Astrocyte (in vitro differentiated cells and primary cell): Measurements from ENCODE around the gene JKAMP. TPM values are rescaled to one million over a fixed set of nuclear protein-coding genes. Genes with fewer than 3 reads are reported as not detected.

Experiments used
- DNase-seq: peaks from one replicate; pipeline ENCODE4 v3.0.0-alpha.2; 2010; ENCODE audit warnings: low read depth
- FAIRE-seq: peaks from 2 replicates; lab custom pipeline; 2011; peaks lifted over from hg19 to GRCh38; lab: Jason Lieb, UNC
- H2AFZ ChIP-seq: 2 replicates; pipeline ENCODE4 v1.6.0; 2012; ENCODE audit warnings: low read depth, low read length, inconsistent platforms
- H3K27ac ChIP-seq: 2 replicates; pipeline ENCODE4 v1.5.1; 2011; ENCODE audit warnings: low read depth, low read length, inconsistent platforms
- H3K27me3 ChIP-seq: 2 replicates; pipeline ENCODE4 v1.6.0; 2011; ENCODE audit warnings: low read length, inconsistent platforms; ENCODE audit not compliant: insufficient read depth
- H3K36me3 ChIP-seq: 2 replicates; pipeline ENCODE4 v1.5.1; 2011; ENCODE audit warnings: low read length, inconsistent platforms; ENCODE audit not compliant: insufficient read depth
- H3K4me1 ChIP-seq: 2 replicates; pipeline ENCODE4 v1.5.1; 2011; ENCODE audit warnings: low read length, inconsistent platforms; ENCODE audit not compliant: insufficient read depth
- H3K4me2 ChIP-seq: 2 replicates; pipeline ENCODE4 v1.6.0; 2012; ENCODE audit warnings: low read length, inconsistent platforms
- H3K4me3 ChIP-seq: 2 replicates; pipeline ENCODE4 v1.5.1; 2011; ENCODE audit warnings: low read depth, mild to moderate bottlenecking, low read length, inconsistent platforms; ENCODE audit not compliant: insufficient read depth
- H3K79me2 ChIP-seq: 2 replicates; pipeline ENCODE4 v1.6.0; 2012; ENCODE audit warnings: mild to moderate bottlenecking, low read length, inconsistent platforms; ENCODE audit not compliant: insufficient read depth
- H3K9ac ChIP-seq: 2 replicates; pipeline ENCODE4 v1.6.0; 2012; ENCODE audit warnings: mild to moderate bottlenecking, low read length, inconsistent platforms
- H3K9me3 ChIP-seq: 2 replicates; pipeline ENCODE4 v1.5.1; 2012; ENCODE audit warnings: low read depth, mild to moderate bottlenecking, low read length, inconsistent platforms; ENCODE audit not compliant: insufficient read depth
- H4K20me1 ChIP-seq: 2 replicates; pipeline ENCODE4 v1.6.0; 2012; ENCODE audit warnings: low read length, inconsistent platforms; ENCODE audit not compliant: insufficient read depth
- H3K27ac Mint-ChIP-seq: one replicate; pipeline ENCODE4 v1.8.0; 2021; ENCODE audit warnings: mild to moderate bottlenecking, mixed read lengths; ENCODE audit not compliant: unreplicated experiment
- H3K27me3 Mint-ChIP-seq: one replicate; pipeline ENCODE4 v1.8.0; 2021; ENCODE audit warnings: low read depth, mixed read lengths; ENCODE audit not compliant: unreplicated experiment
- H3K36me3 Mint-ChIP-seq: one replicate; pipeline ENCODE4 v1.8.0; 2021; ENCODE audit warnings: low read depth, mixed read lengths; ENCODE audit not compliant: unreplicated experiment
- H3K4me1 Mint-ChIP-seq: one replicate; pipeline ENCODE4 v1.8.0; 2021; ENCODE audit warnings: low read depth, mixed read lengths; ENCODE audit not compliant: unreplicated experiment
- H3K4me3 Mint-ChIP-seq: one replicate; pipeline ENCODE4 v1.8.0; 2021; ENCODE audit warnings: mild to moderate bottlenecking, moderate library complexity, mixed read lengths; ENCODE audit not compliant: unreplicated experiment
- H3K9me3 Mint-ChIP-seq: one replicate; pipeline ENCODE4 v1.8.0; 2021; ENCODE audit warnings: mild to moderate bottlenecking, mixed read lengths; ENCODE audit not compliant: unreplicated experiment
- EZH2 ChIP-seq: IDR thresholded peaks from 2 replicates; pipeline ENCODE4 v1.6.1; 2012; ENCODE audit warnings: mild to moderate bottlenecking, low read length, inconsistent platforms; ENCODE audit not compliant: insufficient read depth
- total RNA-seq: library from RNA; stranded (reverse); gene quantifications from 2 replicates; pipeline ENCODE4 v1.2.1, GENCODE V29; 2021
- TF ChIP-seq, protein P1 (sequence below): IDR thresholded peaks from 2 replicates; pipeline ENCODE4 v1.5.1; 2011; ENCODE audit warnings: low read depth, mild to moderate bottlenecking, inconsistent platforms, low read length, moderate library complexity; ENCODE audit not compliant: insufficient read depth

The JKAMP gene
- total RNA-seq, 1 donor from 2014 or later: 74.6 TPM

DNA sequence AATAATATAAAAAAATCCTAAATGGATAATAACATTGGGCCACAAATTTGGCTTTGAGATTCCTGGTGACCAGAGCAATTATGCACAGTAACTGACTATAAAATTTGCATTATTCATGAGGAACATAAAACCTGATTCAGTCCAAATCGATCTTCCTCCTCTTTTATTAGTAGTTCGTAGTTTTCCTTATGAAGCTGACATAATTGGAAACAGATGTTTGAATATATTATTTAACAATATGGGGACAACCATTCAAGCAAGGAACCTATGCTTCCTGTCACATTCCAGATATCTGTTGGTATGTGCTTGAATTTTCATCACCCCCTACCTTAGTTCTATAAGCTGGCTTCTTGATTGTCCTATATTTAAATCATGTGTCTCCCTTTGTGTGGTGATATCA is 57.4 kb downstream of the JKAMP start:
- Mint-ChIP-seq H3K27me3 (no peaks in the 10 kb centered on the region), H3K27ac (no peak overlapping the region), H3K4me3 (no peak overlapping the region), H3K36me3 (no peaks in the 10 kb centered on the region), H3K4me1 (peaks cover 4% of the 10 kb centered on the region), H3K9me3 (no peaks in the 10 kb centered on the region)
- H3K4me2 ChIP-seq: no peak overlapping the region
- H3K4me3 ChIP-seq: no peak overlapping the region
- FAIRE-seq: no peak
- no peak for DNase-seq
- H3K27me3 ChIP-seq: no peaks in the 10 kb centered on the region
- no peak overlapping the region for H3K9ac ChIP-seq
- no peak overlapping the region for H2AFZ ChIP-seq
- H3K36me3 ChIP-seq: no peaks in the 10 kb centered on the region
- H3K4me1 ChIP-seq: no peaks in the 10 kb centered on the region
- no peak overlapping the region for H3K27ac ChIP-seq
- no peaks in the 10 kb centered on the region for H3K79me2 ChIP-seq
- no peak for TF ChIP-seq EZH2
- TF ChIP-seq, protein P1, sequence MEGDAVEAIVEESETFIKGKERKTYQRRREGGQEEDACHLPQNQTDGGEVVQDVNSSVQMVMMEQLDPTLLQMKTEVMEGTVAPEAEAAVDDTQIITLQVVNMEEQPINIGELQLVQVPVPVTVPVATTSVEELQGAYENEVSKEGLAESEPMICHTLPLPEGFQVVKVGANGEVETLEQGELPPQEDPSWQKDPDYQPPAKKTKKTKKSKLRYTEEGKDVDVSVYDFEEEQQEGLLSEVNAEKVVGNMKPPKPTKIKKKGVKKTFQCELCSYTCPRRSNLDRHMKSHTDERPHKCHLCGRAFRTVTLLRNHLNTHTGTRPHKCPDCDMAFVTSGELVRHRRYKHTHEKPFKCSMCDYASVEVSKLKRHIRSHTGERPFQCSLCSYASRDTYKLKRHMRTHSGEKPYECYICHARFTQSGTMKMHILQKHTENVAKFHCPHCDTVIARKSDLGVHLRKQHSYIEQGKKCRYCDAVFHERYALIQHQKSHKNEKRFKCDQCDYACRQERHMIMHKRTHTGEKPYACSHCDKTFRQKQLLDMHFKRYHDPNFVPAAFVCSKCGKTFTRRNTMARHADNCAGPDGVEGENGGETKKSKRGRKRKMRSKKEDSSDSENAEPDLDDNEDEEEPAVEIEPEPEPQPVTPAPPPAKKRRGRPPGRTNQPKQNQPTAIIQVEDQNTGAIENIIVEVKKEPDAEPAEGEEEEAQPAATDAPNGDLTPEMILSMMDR: no peak
- no peaks in the 10 kb centered on the region for H4K20me1 ChIP-seq
- no peaks in the 10 kb centered on the region for H3K9me3 ChIP-seq

GRCh38 chr14:59543873-59544272 is 59.6 kb downstream of the JKAMP start:
- no peaks in the 10 kb centered on the region for H3K36me3 Mint-ChIP-seq
- no peak overlapping the region for H3K4me2 ChIP-seq
- no peaks in the 10 kb centered on the region for H4K20me1 ChIP-seq
- no peaks in the 10 kb centered on the region for H3K9me3 Mint-ChIP-seq
- TF ChIP-seq, protein P1: no peak
- no peak for TF ChIP-seq EZH2
- H3K4me1 ChIP-seq: no peaks in the 10 kb centered on the region
- no peaks in the 10 kb centered on the region for H3K79me2 ChIP-seq
- H3K27me3 ChIP-seq: no peaks in the 10 kb centered on the region
- H2AFZ ChIP-seq: no peak overlapping the region
- H3K27me3 Mint-ChIP-seq: no peaks in the 10 kb centered on the region
- DNase-seq (no peak), FAIRE-seq (no peak)
- no peaks in the 10 kb centered on the region for H3K36me3 ChIP-seq
- H3K4me1 Mint-ChIP-seq: peaks cover 4% of the 10 kb centered on the region
- H3K27ac ChIP-seq: no peak overlapping the region
- no peak overlapping the region for H3K4me3 Mint-ChIP-seq
- no peak overlapping the region for H3K27ac Mint-ChIP-seq
- H3K9me3 ChIP-seq: no peaks in the 10 kb centered on the region
- H3K4me3 ChIP-seq: no peak overlapping the region
- no peak overlapping the region for H3K9ac ChIP-seq

DNA sequence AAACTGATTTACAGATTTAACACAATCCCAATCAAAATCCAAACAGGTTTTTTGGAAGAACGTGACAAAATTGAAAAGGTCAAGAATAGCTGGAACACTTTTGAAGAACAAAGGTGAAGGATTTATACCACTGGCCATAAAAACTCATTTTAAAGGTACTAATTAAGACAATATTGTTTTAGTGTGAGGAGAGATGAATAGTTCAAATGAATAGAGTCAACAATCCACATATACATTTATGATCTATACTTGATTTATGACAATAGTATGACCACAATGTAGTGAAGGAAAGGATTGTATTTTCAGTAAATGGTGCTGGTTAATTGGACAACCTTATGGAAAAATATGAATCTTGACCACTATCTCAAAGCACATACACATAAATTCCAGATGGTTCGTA is 63.0 kb downstream of the JKAMP start:
- Histone ChIP-seq H3K27me3 (no peaks in the 10 kb centered on the region), H4K20me1 (no peaks in the 10 kb centered on the region), H3K4me1 (no peaks in the 10 kb centered on the region), H2AFZ (no peak overlapping the region), H3K79me2 (no peaks in the 10 kb centered on the region), H3K36me3 (no peaks in the 10 kb centered on the region), H3K9ac (no peak overlapping the region), H3K27ac (no peak overlapping the region), H3K9me3 (no peaks in the 10 kb centered on the region), H3K4me3 (no peak overlapping the region), H3K4me2 (no peak overlapping the region)
- peaks cover 4% of the 10 kb centered on the region for H3K4me1 Mint-ChIP-seq
- H3K27ac Mint-ChIP-seq: no peak overlapping the region
- no peaks in the 10 kb centered on the region for H3K36me3 Mint-ChIP-seq
- FAIRE-seq (no peak), DNase-seq (no peak)
- peaks cover 3% of the 10 kb centered on the region for H3K9me3 Mint-ChIP-seq
- TF ChIP-seq EZH2: no peak
- TF ChIP-seq, protein P1: no peak
- no peaks in the 10 kb centered on the region for H3K27me3 Mint-ChIP-seq
- H3K4me3 Mint-ChIP-seq: no peak overlapping the region

Other genes with a start within 250 kb of the JKAMP start
- 6.2 and 6.7 TPM in 2 replicates for gene GPR135, start 19.1 kb upstream of the JKAMP start, total RNA-seq
- 57.2 and 62.8 TPM in 2 replicates for gene L3HYPDH, start 109 bp upstream of the JKAMP start, total RNA-seq
- not detected in 2 replicates for gene CCDC175, start 92.3 kb downstream of the JKAMP start, total RNA-seq